ENCODE results near the gene KANK2.
"Not testable (repeated sequence)": the region's sequence is repeated elsewhere in the genome, so short reads cannot be mapped to it uniquely, and the experiment has no call there.

Gene KANK2

DNA sequence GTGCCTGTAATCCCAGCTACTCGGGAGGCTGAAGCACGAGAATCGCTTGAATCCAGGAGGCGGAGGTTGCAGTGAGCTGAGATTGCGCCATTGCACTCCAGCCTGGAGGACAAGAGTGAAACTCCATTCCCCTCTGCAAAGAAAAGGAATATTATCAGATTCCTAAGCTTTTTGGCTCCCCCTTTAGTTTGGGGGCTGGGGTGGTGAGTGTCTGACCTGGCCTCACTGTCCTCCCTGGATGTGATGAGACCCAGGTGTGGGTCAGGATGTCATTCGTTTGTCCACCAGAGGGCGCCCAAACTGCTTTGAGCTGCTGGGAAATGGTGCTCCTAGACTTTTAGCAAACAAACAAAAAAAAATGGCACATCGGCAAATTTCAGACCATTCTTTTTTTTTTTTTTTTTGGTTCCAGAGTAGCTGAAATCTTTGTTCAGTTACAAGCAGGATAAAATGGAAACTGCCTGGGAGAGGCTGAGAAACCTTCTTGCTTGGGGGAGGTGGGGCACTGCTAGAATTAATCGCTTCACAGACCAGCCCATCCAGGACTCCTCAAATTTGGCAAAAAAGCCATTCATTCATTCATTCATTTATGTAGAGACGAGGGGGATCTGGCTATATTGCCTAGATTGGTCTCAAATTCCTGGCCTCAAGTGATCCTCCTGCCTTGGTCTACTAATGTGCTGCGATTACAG is 71.2 kb downstream of the KANK2 start:
- Histone ChIP-seq H3K4me3 (ENCODE audit: low read depth, low read length) (no peak overlapping the region), H3K27me3 (ENCODE audit: insufficient read depth, low read depth, severe bottlenecking) (no peaks in the 10 kb centered on the region), H3K36me3 (peaks cover 93% of the 10 kb centered on the region), H3K9me3 (ENCODE audit: severe bottlenecking) (no peaks in the 10 kb centered on the region), H3K27ac (no peak overlapping the region)
- DNase-seq: peak; percentile 73
- TF ChIP-seq, protein P1, sequence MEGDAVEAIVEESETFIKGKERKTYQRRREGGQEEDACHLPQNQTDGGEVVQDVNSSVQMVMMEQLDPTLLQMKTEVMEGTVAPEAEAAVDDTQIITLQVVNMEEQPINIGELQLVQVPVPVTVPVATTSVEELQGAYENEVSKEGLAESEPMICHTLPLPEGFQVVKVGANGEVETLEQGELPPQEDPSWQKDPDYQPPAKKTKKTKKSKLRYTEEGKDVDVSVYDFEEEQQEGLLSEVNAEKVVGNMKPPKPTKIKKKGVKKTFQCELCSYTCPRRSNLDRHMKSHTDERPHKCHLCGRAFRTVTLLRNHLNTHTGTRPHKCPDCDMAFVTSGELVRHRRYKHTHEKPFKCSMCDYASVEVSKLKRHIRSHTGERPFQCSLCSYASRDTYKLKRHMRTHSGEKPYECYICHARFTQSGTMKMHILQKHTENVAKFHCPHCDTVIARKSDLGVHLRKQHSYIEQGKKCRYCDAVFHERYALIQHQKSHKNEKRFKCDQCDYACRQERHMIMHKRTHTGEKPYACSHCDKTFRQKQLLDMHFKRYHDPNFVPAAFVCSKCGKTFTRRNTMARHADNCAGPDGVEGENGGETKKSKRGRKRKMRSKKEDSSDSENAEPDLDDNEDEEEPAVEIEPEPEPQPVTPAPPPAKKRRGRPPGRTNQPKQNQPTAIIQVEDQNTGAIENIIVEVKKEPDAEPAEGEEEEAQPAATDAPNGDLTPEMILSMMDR (IDR thresholded peaks at IDR 0.05; ENCODE audit: low read depth, low read length): peak; percentile 81

DNA sequence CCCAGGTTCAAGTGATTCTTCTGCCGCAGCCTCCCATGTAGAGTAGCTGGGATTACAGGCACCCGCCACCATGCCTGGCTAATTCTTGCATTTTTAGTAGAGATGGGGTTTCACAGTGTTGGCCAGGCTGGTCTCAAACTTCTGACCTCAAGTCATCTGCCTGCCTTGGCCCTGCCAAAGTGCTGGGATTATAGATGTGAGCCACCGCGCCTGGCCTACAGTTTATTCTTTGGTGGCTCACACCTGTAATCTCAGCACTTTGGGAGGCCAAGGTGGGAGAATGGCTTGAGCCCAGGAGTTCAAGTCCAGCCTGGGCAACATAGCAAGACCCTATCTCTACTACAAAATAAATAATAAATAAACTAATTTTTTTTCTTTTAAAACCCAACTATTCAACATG is 73.2 kb downstream of the KANK2 start:
- not testable (repeated sequence) for DNase-seq; H3K4me3 ChIP-seq (ENCODE audit: low read depth, low read length); H3K27ac ChIP-seq; H3K27me3 ChIP-seq (ENCODE audit: insufficient read depth, low read depth, severe bottlenecking); H3K9me3 ChIP-seq (ENCODE audit: severe bottlenecking)
- peaks cover 93% of the 10 kb centered on the region for H3K36me3 ChIP-seq

DNA sequence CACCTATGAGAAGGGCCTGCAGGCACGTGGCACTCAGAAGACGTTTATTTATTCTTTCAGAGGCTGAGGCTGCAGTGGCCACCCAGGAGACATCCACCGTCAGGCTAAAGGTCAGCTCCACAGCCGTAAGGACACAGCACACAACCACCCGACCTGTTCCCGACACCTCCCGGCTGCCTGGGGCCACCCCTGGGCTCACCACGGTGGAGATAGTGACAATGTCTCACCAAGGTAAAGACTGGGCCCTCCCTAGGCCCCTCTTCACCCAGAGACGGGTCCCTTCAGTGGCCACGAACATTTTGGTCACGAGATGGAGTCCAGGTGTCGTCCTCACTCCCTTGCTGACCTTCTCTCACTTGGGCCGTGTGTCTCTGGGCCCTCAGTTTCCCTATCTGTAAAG is 74.2 kb downstream of the KANK2 start:
- no peaks in the 10 kb centered on the region for H3K27me3 ChIP-seq (ENCODE audit: insufficient read depth, low read depth, severe bottlenecking)
- H3K9me3 ChIP-seq (ENCODE audit: severe bottlenecking): no peaks in the 10 kb centered on the region
- peaks cover 91% of the 10 kb centered on the region for H3K36me3 ChIP-seq
- TF ChIP-seq, protein P1 (IDR thresholded peaks at IDR 0.05; ENCODE audit: low read depth, low read length): no peak
- DNase-seq: no peak
- H3K27ac ChIP-seq: no peak overlapping the region
- H3K4me3 ChIP-seq (ENCODE audit: low read depth, low read length): no peak overlapping the region

DNA sequence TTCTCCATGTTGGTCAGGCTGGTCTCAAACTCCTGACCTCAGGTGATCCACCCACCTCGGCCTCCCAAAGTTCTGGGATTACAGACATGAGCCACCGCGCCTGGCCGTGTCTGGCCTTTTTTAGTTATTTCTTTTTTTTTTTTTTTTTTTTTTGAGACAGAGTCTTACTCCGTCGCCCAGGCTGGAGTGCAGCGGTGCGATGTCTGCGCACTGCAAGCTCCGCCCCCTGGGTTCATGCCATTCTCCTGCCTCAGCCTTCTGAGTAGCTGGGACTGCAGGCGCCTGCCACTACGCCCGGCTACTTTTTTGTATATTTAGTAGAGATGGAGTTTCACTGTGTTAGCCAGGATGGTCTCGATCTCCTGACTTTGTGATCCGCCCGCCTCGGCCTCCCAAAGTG is 75.4 kb downstream of the KANK2 start:
- not testable (repeated sequence) for H3K27me3 ChIP-seq (ENCODE audit: insufficient read depth, low read depth, severe bottlenecking); H3K9me3 ChIP-seq (ENCODE audit: severe bottlenecking); DNase-seq; H3K27ac ChIP-seq; H3K4me3 ChIP-seq (ENCODE audit: low read depth, low read length)
- H3K36me3 ChIP-seq: peaks cover 88% of the 10 kb centered on the region

DNA sequence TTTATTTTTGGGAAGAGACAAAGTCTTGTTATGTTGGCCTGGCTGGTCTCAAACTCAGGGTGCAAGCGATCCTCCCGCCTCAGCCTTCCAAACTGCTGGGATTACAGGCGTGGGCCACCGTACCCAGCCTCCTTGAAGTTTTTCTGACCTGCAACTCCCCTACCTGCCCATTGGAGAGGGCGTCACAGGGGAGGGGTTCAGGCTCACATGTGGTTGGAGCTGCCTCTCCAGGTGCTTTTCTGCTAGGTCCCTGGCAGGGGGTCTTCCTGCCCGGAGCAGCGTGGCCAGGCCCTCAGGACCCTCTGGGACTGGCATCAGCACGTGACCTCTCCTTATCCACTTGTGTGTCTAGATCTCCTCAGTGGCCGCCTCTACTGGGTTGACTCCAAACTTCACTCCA is 80.8 kb downstream of the KANK2 start:
- H3K27me3 ChIP-seq (ENCODE audit: insufficient read depth, low read depth, severe bottlenecking): no peaks in the 10 kb centered on the region
- no peak overlapping the region for H3K27ac ChIP-seq
- H3K9me3 ChIP-seq (ENCODE audit: severe bottlenecking): no peaks in the 10 kb centered on the region
- peaks cover 92% of the 10 kb centered on the region for H3K36me3 ChIP-seq
- DNase-seq: no peak
- TF ChIP-seq, protein P1 (IDR thresholded peaks at IDR 0.05; ENCODE audit: low read depth, low read length): no peak
- H3K4me3 ChIP-seq (ENCODE audit: low read depth, low read length): no peak overlapping the region

DNA sequence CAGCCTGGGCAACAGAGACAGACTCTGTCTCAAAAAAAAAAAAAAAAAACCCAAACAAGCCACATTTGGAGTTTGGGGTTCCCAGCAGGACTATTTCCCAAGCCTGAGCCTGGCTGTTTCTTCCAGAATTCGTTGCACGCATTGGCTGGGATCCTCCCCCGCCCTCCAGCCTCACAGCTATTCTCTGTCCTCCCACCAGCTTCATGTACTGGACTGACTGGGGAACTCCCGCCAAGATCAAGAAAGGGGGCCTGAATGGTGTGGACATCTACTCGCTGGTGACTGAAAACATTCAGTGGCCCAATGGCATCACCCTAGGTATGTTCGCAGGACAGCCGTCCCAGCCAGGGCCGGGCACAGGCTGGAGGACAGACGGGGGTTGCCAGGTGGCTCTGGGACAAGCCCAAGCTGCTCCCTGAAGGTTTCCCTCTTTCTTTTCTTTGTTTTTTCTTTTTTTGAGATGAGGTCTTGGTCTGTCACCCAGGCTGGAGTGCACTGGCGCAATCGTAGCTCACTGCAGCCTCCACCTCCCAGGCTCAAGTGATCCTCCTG is 81.4 kb downstream of the KANK2 start:
- TF ChIP-seq, protein P1 (IDR thresholded peaks at IDR 0.05; ENCODE audit: low read depth, low read length): no peak
- H3K36me3 ChIP-seq: peaks cover 92% of the 10 kb centered on the region
- DNase-seq: no peak
- H3K9me3 ChIP-seq (ENCODE audit: severe bottlenecking): no peaks in the 10 kb centered on the region
- no peak overlapping the region for H3K27ac ChIP-seq
- no peak overlapping the region for H3K4me3 ChIP-seq (ENCODE audit: low read depth, low read length)
- no peaks in the 10 kb centered on the region for H3K27me3 ChIP-seq (ENCODE audit: insufficient read depth, low read depth, severe bottlenecking)

DNA sequence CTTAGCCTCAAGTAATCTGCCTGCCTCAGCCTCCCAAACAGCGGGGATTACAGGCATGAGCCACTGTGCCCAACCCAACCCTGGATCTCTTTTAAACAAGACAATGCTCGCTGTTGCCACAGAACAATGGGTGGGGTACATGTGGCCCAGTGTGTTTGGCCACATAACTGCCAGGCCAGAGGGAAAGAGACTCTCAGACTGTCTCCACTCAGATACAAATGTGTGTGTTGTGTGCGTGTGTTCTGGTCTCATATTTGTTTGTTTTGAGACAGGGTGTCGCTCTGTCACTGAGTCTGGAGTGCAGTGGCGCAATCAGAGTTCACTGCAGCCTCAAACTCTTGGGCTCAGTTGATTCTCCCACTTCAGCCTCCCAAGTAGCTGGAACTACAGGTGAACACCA is 82.3 kb downstream of the KANK2 start:
- H3K27me3 ChIP-seq (ENCODE audit: insufficient read depth, low read depth, severe bottlenecking): no peaks in the 10 kb centered on the region
- H3K4me3 ChIP-seq (ENCODE audit: low read depth, low read length): no peak overlapping the region
- no peak overlapping the region for H3K27ac ChIP-seq
- TF ChIP-seq, protein P1 (IDR thresholded peaks at IDR 0.05; ENCODE audit: low read depth, low read length): no peak
- no peaks in the 10 kb centered on the region for H3K9me3 ChIP-seq (ENCODE audit: severe bottlenecking)
- peaks cover 92% of the 10 kb centered on the region for H3K36me3 ChIP-seq
- no peak for DNase-seq

Data from WERI-Rb-1 (cell line).